Uterus (tissue), 4 donors: Measurements from ENCODE around the gene SLC44A3. TPM values are rescaled to one million over a fixed set of nuclear protein-coding genes. Genes with fewer than 3 reads are reported as not detected.

Experiments
- DNase-seq, 2 donors: peaks; one replicate each; pipeline ENCODE4 v3.0.0-alpha.2; 2019 to 2020
- H3K27ac ChIP-seq, 2 donors: fragments of 200-600 bp; sonication (generic); 1 replicate in 1 of 2; 2 replicates in 1 of 2; pipeline ENCODE4 v1.5.1; 2016 to 2018
- H3K27me3 ChIP-seq, 2 donors: fragments of 200-600 bp; sonication (generic); one replicate each; pipeline ENCODE4 v1.5.1; 2018 to 2019; ENCODE audit warnings: control low read depth in 1 of 2
- H3K36me3 ChIP-seq, 2 donors: fragments of 200-600 bp; sonication (generic); one replicate each; pipeline ENCODE4 v1.5.1; 2019; ENCODE audit warnings: control low read depth in 1 of 2
- H3K4me1 ChIP-seq, 2 donors: fragments of 200-600 bp; sonication (generic); one replicate each; pipeline ENCODE4 v1.5.1; 2018 to 2019; ENCODE audit warnings: control low read depth in 1 of 2
- H3K4me3 ChIP-seq, 2 donors: fragments of 200-600 bp; sonication (generic); 1 replicate in 1 of 2; 2 replicates in 1 of 2; pipeline ENCODE4 v1.5.1; 2018 to 2019; ENCODE audit warnings: mild to moderate bottlenecking in 1 of 2
- H3K9me3 ChIP-seq, 2 donors: fragments of 200-600 bp; sonication (generic); one replicate each; pipeline ENCODE4 v1.5.1; 2019; ENCODE audit warnings: control low read depth in 1 of 2
- CTCF ChIP-seq, 4 experiments: fragments of 200-600 bp in 2 of 4; fragments of 450-650 bp in 2 of 4; sonication (generic) in 2 of 4; IDR thresholded peaks; one replicate each; pipeline ENCODE4 v1.5.1; 2016 to 2019; ENCODE audit warnings: antibody characterized with exemption in 4 of 4, mild to moderate bottlenecking in 2 of 4, moderate library complexity in 1 of 4
- POLR2A ChIP-seq, 2 donors: fragments of 450-650 bp; IDR thresholded peaks; one replicate each; pipeline ENCODE4 v1.6.1; 2016; ENCODE audit warnings: antibody characterized with exemption in 2 of 2, mild to moderate bottlenecking in 1 of 2, moderate library complexity in 1 of 2
- intact Hi-C: fragments of 100-400 bp; cut with DNase I; formaldehyde crosslinking; loops from one replicate; pipeline ENCODE4 v1.15.1; 2023; ENCODE audit warnings: low total_unique reads
- total RNA-seq, 4 donors: library from RNA; depleted of rRNA in 3 of 4; stranded (reverse); fragments of >200 nt in 3 of 4; gene quantifications; one replicate each; pipeline versions ENCODE4 v1.1.0 to v1.2.4, GENCODE V29; 2014 to 2023
- donor health status: DM: yes; HTN: yes; CAD: no.

The SLC44A3 gene
- total RNA-seq, 4 donors from 2014 or later, result 1.3 to 10.3 (median 4.8) TPM

- H3K9me3 ChIP-seq, result no peaks in the 10 kb centered on the region
- no peaks in the 10 kb centered on the region for H3K36me3 ChIP-seq
- DNase-seq, result no peak
- H3K27ac ChIP-seq, result peak overlapping the region; percentile 95 to 100
- no peak for TF ChIP-seq POLR2A (IDR thresholded peaks at IDR 0.05)
- TF ChIP-seq CTCF (IDR thresholded peaks at IDR 0.05), result no peak
- H3K27me3 ChIP-seq, result no peaks in the 10 kb centered on the region
- H3K4me3 ChIP-seq, result peak overlapping the region in 1 of 2 donors; percentile 91
- peaks cover 6 to 15% of the 10 kb centered on the region in 2 donors for H3K4me1 ChIP-seq
- intact Hi-C loops, result loop anchor here (10.0 kb wide), 2 partner anchors 67 to 103 kb away; no protein-coding TSS in a partner anchor
These were observed 101.8 kb downstream of the SLC44A3 start for GRCh38 chr1:94921977-94922376.

GRCh38 chr1:94922761-94923331, 102.7 kb downstream of the SLC44A3 start:
- Histone ChIP-seq H3K27ac (peak overlapping the region; percentile 95 to 100), H3K9me3 (no peaks in the 10 kb centered on the region), H3K36me3 (no peaks in the 10 kb centered on the region), H3K4me3 (peak overlapping the region; percentile 1 to 91), H3K27me3 (no peaks in the 10 kb centered on the region), H3K4me1 (peaks cover 6 to 15% of the 10 kb centered on the region in 2 donors)
- TF ChIP-seq POLR2A (IDR thresholded peaks at IDR 0.05) (no peak), CTCF (IDR thresholded peaks at IDR 0.05) (no peak)
- intact Hi-C loops, result loop anchor here (10.0 kb wide), 2 partner anchors 68 to 102 kb away; no protein-coding TSS in a partner anchor
- no peak for DNase-seq

GRCh38 chr1:94925004-94925403, 104.8 kb downstream of the SLC44A3 start:
- DNase-seq, result peak in 1 of 2 donors; percentile 41
- H3K36me3 ChIP-seq, result no peaks in the 10 kb centered on the region
- H3K27me3 ChIP-seq, result no peaks in the 10 kb centered on the region
- peaks cover 0 to 12% of the 10 kb centered on the region in 2 donors for H3K4me1 ChIP-seq
- intact Hi-C loops, result loop anchor here (5.0 to 10.0 kb wide), 3 partner anchors 70 to 117 kb away; no protein-coding TSS in a partner anchor
- no peaks in the 10 kb centered on the region for H3K9me3 ChIP-seq
- peak overlapping the region; percentile 67 to 91 for H3K4me3 ChIP-seq
- peak overlapping the region; percentile 95 to 100 for H3K27ac ChIP-seq
- TF ChIP-seq CTCF (IDR thresholded peaks at IDR 0.05) (no peak), POLR2A (IDR thresholded peaks at IDR 0.05) (no peak)

GRCh38 chr1:94925561-94926125, 105.5 kb downstream of the SLC44A3 start:
- peak overlapping the region; percentile 95 to 100 for H3K27ac ChIP-seq
- peak; percentile 79 to 89 for DNase-seq
- no peaks in the 10 kb centered on the region for H3K36me3 ChIP-seq
- intact Hi-C loops, result loop anchor here (5.0 to 10.0 kb wide), 3 partner anchors 71 to 117 kb away; no protein-coding TSS in a partner anchor
- H3K9me3 ChIP-seq, result no peaks in the 10 kb centered on the region
- peak overlapping the region; percentile 67 to 91 for H3K4me3 ChIP-seq
- TF ChIP-seq POLR2A (IDR thresholded peaks at IDR 0.05), result peak; percentile 71 to 77
- peak in 2 of 4 experiments; percentile 16 to 31 for TF ChIP-seq CTCF (IDR thresholded peaks at IDR 0.05)
- H3K4me1 ChIP-seq, result peaks cover 0 to 7% of the 10 kb centered on the region in 2 donors
- no peaks in the 10 kb centered on the region for H3K27me3 ChIP-seq
